ENCODE measurements around the gene CCDC78.
A peak's percentile ranks its signal among the peaks of the same experiment; 100 is the strongest.

CCDC78 gene

GRCh38 chr16:736936-737481, 10.8 kb upstream of the CCDC78 start:
- DNase-seq (ENCODE audit: low spot score), result no peak

- DNase-seq (ENCODE audit: low spot score), result no peak
Observed at GRCh38 chr16:735982-736453, 9.8 kb upstream of the CCDC78 start.

GRCh38 chr16:734981-735881, 9.0 kb upstream of the CCDC78 start:
- DNase-seq (ENCODE audit: low spot score), result no peak

GRCh38 chr16:734208-734980, 8.2 kb upstream of the CCDC78 start:
- no peak for DNase-seq (ENCODE audit: low spot score)

GRCh38 chr16:733382-734207, 7.4 kb upstream of the CCDC78 start:
- DNase-seq (ENCODE audit: low spot score), result no peak

- DNase-seq (ENCODE audit: low spot score), result no peak
Observed at GRCh38 chr16:732936-733335, 6.7 kb upstream of the CCDC78 start.

GRCh38 chr16:732332-732731, 6.1 kb upstream of the CCDC78 start:
- no peak for DNase-seq (ENCODE audit: low spot score)

GRCh38 chr16:730666-731509, 4.6 kb upstream of the CCDC78 start:
- no peak for DNase-seq (ENCODE audit: low spot score)

- DNase-seq (ENCODE audit: low spot score), result no peak
Observed at GRCh38 chr16:729768-730665, 3.8 kb upstream of the CCDC78 start.

- DNase-seq (ENCODE audit: low spot score), result no peak
Observed at GRCh38 chr16:728890-729744, 2.9 kb upstream of the CCDC78 start.

GRCh38 chr16:728131-728889, 2.1 kb upstream of the CCDC78 start:
- peak; percentile 56 for DNase-seq (ENCODE audit: low spot score)

- DNase-seq (ENCODE audit: low spot score), result no peak
Observed at GRCh38 chr16:727291-727977, 1.2 kb upstream of the CCDC78 start.

GRCh38 chr16:726188-726437, 130 bp downstream of the CCDC78 start:
- no peak for DNase-seq (ENCODE audit: low spot score)

GRCh38 chr16:725463-726187, 618 bp downstream of the CCDC78 start:
- DNase-seq (ENCODE audit: low spot score), result no peak

GRCh38 chr16:725041-725376, 1.2 kb downstream of the CCDC78 start:
- no peak for DNase-seq (ENCODE audit: low spot score)

GRCh38 chr16:724188-725040, 1.8 kb downstream of the CCDC78 start:
- DNase-seq (ENCODE audit: low spot score), result no peak
